HG03565 (cell line): ENCODE measurements around the gene TENT4B.
"Not testable (repeated sequence)": the region's sequence is repeated elsewhere in the genome, so short reads cannot be mapped to it uniquely, and the experiment has no call there.

Experiments used
- ATAC-seq: cut with Tn5 transposase; IDR thresholded peaks from one replicate; pipeline ENCODE4 v1.9.1; 2021; ENCODE audit warnings: mild to moderate bottlenecking, moderate library complexity; ENCODE audit not compliant: unreplicated experiment

The TENT4B gene

DNA sequence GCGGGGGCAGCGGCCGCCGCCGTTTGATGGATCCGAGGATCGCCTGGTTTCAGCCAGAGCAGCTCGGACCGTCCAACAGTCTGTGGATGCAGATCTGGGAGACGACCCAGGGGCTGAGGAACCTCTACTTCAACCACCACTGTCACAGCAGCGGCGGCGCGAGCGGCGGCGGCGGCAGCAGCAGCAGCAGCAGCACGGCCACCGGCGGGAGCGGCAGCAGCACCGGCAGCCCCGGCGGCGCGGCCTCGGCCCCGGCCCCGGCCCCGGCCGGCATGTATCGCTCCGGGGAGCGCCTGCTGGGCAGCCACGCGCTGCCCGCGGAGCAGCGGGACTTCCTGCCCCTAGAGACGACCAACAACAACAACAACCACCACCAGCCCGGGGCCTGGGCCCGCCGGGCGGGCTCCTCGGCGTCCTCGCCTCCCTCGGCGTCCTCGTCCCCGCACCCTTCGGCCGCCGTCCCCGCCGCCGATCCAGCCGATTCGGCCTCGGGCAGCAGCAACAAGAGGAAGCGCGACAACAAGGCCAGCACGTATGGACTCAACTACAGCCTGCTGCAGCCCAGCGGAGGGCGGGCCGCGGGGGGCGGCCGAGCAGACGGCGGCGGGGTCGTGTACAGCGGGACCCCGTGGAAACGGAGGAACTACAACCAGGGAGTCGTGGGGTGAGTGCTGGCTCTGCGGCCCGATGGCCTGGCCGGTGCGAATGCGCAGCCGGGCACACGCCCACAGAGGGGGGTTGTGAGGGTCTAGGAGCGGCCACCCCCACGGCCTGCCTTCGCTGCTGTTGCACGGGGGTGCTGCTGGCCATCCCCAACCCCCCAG is 702 bp downstream of the TENT4B start:
- peak; percentile 3 for ATAC-seq

DNA sequence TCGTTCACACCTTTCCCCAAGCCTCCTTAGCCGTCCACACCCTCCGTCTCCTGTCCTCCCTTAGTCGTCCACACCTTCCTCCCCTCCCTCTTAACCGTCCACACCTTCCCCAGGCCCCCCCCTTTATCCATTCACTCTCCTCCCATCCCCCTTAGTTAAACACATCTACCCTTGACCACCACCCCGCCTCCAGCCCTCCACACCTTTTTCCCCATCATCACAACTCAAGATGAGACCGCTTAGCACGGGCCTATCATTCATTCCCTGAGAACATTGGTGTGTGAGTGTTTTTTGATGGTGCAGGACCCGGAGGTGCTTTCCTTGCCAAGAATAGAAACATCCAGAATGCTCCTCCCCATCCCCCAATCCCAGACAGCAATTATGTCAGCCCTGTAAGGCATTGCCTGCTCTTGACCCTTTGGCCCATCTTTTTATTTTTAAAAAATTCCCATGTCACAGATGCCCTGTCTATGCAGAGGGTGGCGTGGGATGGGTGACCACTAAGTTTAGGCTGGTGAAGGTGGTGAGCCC is 1.4 kb downstream of the TENT4B start:
- no peak for ATAC-seq

DNA sequence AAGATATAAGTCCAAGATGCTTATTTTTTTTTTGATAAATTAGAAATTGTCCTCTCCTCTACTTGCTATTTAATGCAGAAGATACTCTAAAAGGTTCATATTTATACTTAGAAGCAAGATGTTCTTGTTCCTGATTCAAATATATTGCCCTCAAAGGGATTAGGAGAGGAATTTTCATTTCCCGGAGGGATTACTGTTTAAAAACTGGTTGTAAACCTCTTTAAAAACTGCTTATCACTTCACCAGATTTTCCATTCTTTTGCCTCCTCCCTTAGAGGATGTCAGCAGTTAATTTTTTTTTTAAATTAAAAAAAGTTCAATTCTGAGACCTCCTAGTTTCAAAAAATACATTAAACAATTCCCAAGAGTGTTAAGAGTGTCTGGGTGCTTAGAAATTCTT is 2.8 kb downstream of the TENT4B start:
- no peak for ATAC-seq

- no peak for ATAC-seq
These were observed 3.5 kb downstream of the TENT4B start for GRCh38 chr16:50156590-50156989.

- ATAC-seq, result no peak
These were observed 7.5 kb downstream of the TENT4B start for GRCh38 chr16:50160495-50161164.

DNA sequence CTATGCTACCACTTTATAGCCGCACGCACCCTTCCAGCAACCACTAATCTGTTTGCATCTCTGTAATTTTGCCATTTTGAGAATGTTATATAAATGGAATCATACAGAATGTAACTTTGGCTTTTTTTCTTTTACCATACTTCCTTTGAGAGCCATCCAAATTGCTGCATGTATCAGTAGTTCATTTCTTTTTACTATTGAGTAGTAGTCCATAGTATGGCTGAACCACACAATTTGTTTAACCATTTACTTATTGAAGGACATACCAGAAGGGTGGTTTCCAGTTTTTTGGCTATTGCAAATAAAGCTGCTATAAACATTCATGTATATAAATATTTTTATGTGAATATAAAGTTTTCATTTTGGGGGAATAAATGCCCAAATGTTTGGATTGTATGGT is 8.8 kb downstream of the TENT4B start:
- no peak for ATAC-seq

GRCh38 chr16:50165473-50165872 is 12.4 kb downstream of the TENT4B start:
- no peak for ATAC-seq

DNA sequence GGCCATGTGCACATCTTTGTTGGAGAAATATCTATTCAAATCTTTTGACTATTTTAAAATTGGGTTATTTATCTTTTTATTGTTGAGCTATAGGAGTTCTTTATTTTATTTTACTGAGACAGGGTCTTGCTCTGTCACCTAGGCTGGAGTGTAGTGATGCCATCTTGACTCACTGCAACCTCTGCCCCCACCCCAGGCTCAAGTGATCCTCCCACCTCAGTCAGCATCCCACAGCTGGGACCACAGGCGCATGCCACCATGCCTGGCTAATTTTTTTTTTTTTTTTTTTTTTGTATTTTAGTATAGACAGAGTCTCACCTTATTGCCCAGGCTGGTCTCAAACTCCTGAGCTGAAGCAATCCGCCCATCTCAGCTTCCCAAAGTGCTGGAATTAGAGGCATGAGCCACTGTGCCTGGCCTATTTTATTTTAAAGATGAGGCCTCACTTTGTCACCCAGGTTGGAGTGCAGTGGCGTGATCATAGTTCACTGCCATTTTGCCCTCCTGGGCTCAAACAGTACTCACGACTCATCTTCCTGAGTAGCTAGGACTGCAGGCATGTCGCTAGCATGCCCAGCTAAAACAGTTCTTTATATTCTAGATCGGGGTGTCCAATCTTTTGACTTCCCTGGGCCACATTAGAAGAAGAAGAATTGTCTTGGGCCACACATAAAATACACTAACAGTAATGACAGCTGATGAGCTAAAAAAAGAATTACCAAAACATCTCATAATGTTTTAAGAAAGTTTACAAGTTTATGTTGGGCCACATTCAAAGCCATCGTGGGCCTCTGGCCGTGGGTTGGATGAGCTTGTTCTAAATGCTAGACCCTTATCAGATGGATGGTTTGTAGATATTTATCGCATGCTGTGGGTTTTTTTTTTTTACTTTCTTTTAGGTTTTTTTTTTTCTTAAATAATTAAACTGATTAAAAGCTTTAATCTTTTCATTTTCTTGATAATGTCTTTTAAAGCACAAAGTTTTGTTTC is 13.7 kb downstream of the TENT4B start:
- ATAC-seq, result no peak

DNA sequence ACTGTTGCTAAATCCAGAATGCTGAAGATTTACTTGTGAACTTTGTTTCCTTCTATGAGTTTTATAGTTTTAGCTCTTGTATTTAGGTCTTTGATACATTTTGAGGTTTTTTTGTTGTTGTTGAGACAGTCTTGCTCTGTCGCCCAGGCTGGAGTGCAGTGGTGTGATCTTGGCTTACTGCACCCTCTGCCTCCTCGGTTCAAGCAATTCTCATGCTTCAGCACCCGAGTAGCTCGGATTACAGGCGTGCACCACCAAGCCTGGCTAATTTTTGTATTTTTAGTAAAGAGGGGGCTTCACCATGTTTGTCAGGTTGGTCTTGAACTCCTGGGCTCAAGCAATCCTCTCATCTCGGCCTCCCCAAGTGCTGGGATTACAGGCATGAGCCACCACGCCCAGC is 14.4 kb downstream of the TENT4B start:
- ATAC-seq, result no peak

- no peak for ATAC-seq
These were observed 16.5 kb downstream of the TENT4B start for GRCh38 chr16:50169555-50170096.

DNA sequence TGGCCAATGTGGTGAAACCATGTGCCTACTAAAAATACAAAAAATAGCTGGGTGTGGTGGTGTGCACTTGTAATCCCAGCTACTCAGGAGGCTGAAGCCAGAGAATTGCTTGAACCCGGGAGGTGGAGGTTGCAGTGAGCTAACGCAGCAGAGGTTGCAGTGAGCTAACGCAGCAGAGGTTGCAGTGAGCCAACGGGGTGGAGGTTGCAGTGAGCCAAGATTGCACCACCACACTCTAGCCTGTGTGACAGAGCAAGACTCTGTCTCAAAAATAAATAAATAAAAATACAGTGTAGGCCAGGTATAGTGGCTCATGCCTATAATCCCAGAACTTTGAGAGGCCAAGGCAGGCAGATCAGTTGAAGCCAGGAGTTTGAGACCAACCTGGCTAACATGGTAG is 18.7 kb downstream of the TENT4B start:
- ATAC-seq, result not testable (repeated sequence)

DNA sequence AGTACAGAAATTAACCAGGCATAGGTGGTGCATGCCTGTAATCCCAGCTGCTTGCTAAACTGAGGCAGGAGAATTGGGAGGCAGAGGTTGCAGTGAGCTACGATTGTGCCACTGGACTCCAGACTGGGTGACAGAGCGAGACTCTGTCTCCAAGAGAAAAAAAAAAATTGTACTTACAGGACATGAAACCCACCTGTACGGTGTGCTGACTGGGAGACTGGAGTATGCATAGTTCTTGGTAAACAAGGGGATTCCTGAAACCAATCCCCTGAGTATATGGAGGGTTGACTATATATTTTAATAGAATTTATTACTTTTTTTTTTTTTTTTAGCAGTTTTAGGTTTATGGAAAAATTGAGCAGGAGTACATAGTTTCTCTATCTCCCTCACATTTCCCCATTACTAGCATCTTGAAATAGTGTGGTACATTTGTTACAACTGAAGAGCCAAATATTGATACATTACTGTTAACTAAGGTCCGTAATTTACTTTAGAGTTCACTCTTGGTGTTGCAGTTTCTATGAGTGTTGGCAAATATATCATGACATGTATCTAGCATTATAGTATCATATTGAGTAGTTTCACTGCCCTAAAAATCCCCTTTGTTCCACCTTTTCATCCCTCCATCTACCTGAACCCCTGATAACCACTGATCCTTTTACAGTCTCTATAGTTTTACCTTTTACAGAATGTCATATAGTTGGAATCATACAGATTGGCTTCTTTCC is 19.3 kb downstream of the TENT4B start:
- ATAC-seq, result no peak

- no peak for ATAC-seq
These were observed 20.2 kb downstream of the TENT4B start for GRCh38 chr16:50173316-50173715.

GRCh38 chr16:50178491-50178941 is 25.4 kb downstream of the TENT4B start:
- ATAC-seq, result no peak

DNA sequence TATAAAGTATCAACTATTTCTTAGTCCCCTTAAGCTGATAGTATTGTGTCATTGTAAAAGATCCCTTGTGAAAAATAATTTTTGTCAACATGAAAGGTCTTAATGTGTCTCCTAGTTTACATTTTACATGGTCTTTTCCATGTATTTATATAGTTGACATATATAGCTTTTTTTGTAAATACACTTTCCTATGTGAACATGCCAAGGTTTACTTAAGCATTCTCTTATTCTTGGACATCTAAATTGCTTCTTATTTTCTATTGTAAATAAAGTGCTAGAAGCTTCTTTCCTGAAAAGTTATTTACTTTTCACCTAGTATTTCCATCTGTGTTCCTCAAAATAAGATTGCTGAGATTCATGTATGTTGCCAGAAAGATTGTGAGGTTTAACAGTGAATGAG is 29.3 kb downstream of the TENT4B start:
- ATAC-seq, result no peak

- no peak for ATAC-seq
These were observed 30.2 kb downstream of the TENT4B start for GRCh38 chr16:50183316-50183715.

- ATAC-seq, result no peak
These were observed 31.9 kb downstream of the TENT4B start for GRCh38 chr16:50185005-50185505.

DNA sequence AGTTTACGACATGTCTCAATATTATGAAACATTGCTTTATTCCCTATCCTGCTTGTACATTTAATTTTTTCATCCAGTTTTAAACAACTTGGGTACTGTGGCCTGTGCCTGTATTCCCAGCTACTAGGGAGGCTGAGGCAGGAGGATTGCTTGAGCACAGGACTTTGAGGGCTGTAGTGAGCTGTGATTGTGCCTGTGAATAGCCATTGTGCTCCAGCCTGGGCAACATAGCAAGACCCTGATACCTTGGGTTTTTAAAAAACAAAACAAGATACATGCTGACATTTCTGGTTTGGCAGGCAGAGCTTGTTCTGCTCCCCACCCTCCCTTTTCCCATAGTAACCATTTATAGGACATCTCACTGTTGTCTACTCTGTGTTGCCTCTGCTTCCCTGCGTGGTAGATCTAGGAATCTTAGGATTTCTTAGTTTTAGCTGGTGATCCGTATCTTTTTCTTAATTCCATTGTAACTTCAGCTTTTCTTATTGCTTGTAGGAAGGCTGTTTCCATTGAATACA is 35.6 kb downstream of the TENT4B start:
- ATAC-seq, result no peak

DNA sequence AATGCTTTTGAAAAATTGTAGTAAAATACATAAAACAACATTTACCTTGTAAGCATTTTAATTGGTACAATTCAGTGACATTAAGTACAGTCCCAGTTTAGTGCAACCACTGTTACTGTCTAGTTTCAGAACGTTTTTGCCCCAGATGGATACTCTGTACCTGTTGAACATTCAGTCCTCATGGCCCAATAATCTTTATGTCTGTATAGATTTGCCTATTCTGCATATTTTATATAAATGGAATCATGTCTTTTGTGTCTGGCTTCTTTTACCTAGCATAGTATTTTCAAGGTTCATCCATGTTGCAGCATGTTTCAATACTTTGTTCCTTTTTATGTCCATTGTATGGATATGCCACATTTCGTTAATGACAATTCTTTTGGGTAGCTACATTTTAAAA is 37.2 kb downstream of the TENT4B start:
- ATAC-seq, result no peak
